HCT116 (cell line): ENCODE measurements around the gene ROBO1. TPM values are rescaled to one million over a fixed set of nuclear protein-coding genes. Genes with fewer than 3 reads are reported as not detected.

ENCODE experiments used
- ATAC-seq: fragments of 200-7000 bp; cut with Tn5 transposase; 2 replicates; pipeline ENCODE4 v1.9.1; 2020; ENCODE audit warnings: mild to moderate bottlenecking, moderate library complexity
- BruUV-seq: library from RNA; stranded (reverse); fragments of 400-500 nt; replicated peaks from 2 replicates; lab custom pipeline; 2021; lab: Mats Ljungman, UMichigan
- CTCF ChIA-PET: fragments of 300-600 bp; sonication (Branson Sonifier 250); formaldehyde crosslinking; loops from one replicate; lab custom pipeline; 2021; ENCODE audit warnings: antibody characterized with exemption; lab: Charles Lee
- POLR2A ChIA-PET: fragments of 300-600, 350-600 bp; sonication (Branson Sonifier 250); formaldehyde crosslinking; loops from one replicate; lab custom pipeline; 2021; ENCODE audit warnings: antibody characterized with exemption; lab: Charles Lee
- RAD21 ChIA-PET, 2 experiments: fragments of 300-600 bp; sonication (Branson Sonifier 250); formaldehyde crosslinking; loops; one replicate each; lab custom pipeline; 2023; ENCODE audit warnings: low total read pairs in 2 of 2; ENCODE audit not compliant: uncharacterized antibody in 2 of 2, unreplicated experiment in 2 of 2, low non-redundant PET in 1 of 2; lab: Charles Lee
- DNase-seq: peaks from one replicate; pipeline ENCODE4 v3.0.0-alpha.2; 2010; ENCODE audit warnings: low read depth, low spot score
- H2AFZ ChIP-seq: fragments of 200-600 bp; shearing (Covaris generic), sonication (generic); 2 replicates; pipeline ENCODE4 v1.6.1; 2017; ENCODE audit warnings: low read depth, mixed run types, mixed read lengths, antibody characterized with exemption, low read length; ENCODE audit not compliant: poor library complexity, severe bottlenecking
- H3K27ac ChIP-seq: 2 replicates; pipeline ENCODE4 v1.5.1; 2012; ENCODE audit warnings: low read depth, low read length
- H3K27me3 ChIP-seq: fragments of 200-600 bp; sonication (generic); 2 replicates; pipeline ENCODE4 v1.6.1; 2016; ENCODE audit warnings: mixed run types, low read length, mixed read lengths; ENCODE audit not compliant: insufficient read depth
- H3K36me3 ChIP-seq, 2 experiments: fragments of 200-500 bp in 1 of 2; fragments of 200-600 bp in 1 of 2; sonication (Bioruptor generic) in 1 of 2; sonication (generic) in 1 of 2; 2 replicates each; pipeline versions ENCODE4 v1.5.1 to v1.6.1; 2014 to 2016; ENCODE audit warnings: low read length in 2 of 2, inconsistent platforms in 1 of 2, mixed read lengths in 1 of 2, mixed run types in 1 of 2; ENCODE audit not compliant: insufficient read depth in 2 of 2, control insufficient read depth in 1 of 2
- H3K4me1 ChIP-seq, 2 experiments: fragments of 200-600 bp in 1 of 2; sonication (generic) in 1 of 2; 2 replicates each; pipeline versions ENCODE4 v1.5.1 to v1.6.1; 2012 to 2017; ENCODE audit warnings: low read length in 2 of 2, inconsistent platforms in 1 of 2, mild to moderate bottlenecking in 1 of 2, mixed read lengths in 1 of 2, mixed run types in 1 of 2, moderate library complexity in 1 of 2; ENCODE audit not compliant: insufficient read depth in 2 of 2, control insufficient read depth in 1 of 2
- H3K4me2 ChIP-seq: fragments of 200-600 bp; sonication (generic); 2 replicates; pipeline ENCODE4 v1.6.1; 2017; ENCODE audit warnings: mixed run types, low read length, mixed read lengths
- H3K4me3 ChIP-seq, 2 experiments: fragments of 200-600 bp in 1 of 2; sonication (generic) in 1 of 2; replicated peaks in 1 of 2; 2 replicates each; pipeline ENCODE4 v1.5.1; 2011 to 2016; ENCODE audit warnings: low read length in 2 of 2, control low read depth in 1 of 2, low read depth in 1 of 2, mild to moderate bottlenecking in 1 of 2, mixed read lengths in 1 of 2, mixed run types in 1 of 2
- H3K79me2 ChIP-seq: fragments of 200-600 bp; sonication (generic); 2 replicates; pipeline ENCODE4 v1.6.1; 2017; ENCODE audit warnings: mild to moderate bottlenecking, mixed run types, low read length, moderate library complexity, mixed read lengths; ENCODE audit not compliant: insufficient read depth
- H3K9ac ChIP-seq: fragments of 200-600 bp; sonication (generic); 2 replicates; pipeline ENCODE4 v1.6.1; 2016; ENCODE audit warnings: low read length, mixed read lengths
- H3K9me2 ChIP-seq: fragments of 200-600 bp; sonication (generic), shearing (Covaris generic); 2 replicates; pipeline ENCODE4 v1.6.1; 2017; ENCODE audit warnings: mixed run types, mild to moderate bottlenecking, moderate library complexity; ENCODE audit not compliant: insufficient read depth
- H3K9me3 ChIP-seq, 2 experiments: fragments of 200-500 bp in 1 of 2; fragments of 200-600 bp in 1 of 2; sonication (Bioruptor generic) in 1 of 2; sonication (generic) in 1 of 2; 2 replicates each; pipeline ENCODE4 v1.6.1; 2014 to 2017; ENCODE audit warnings: low read length in 2 of 2, mixed read lengths in 2 of 2, inconsistent platforms in 1 of 2, low read depth in 1 of 2, mild to moderate bottlenecking in 1 of 2, mixed run types in 1 of 2, moderate library complexity in 1 of 2; ENCODE audit not compliant: control insufficient read depth in 1 of 2, insufficient read depth in 1 of 2
- H4K20me1 ChIP-seq: fragments of 200-600 bp; sonication (generic), shearing (Covaris generic); 2 replicates; pipeline ENCODE4 v1.6.1; 2017; ENCODE audit warnings: mixed run types, mild to moderate bottlenecking, moderate library complexity; ENCODE audit not compliant: insufficient read depth
- CBX3 ChIP-seq: IDR thresholded peaks from 2 replicates; pipeline ENCODE4 v1.6.1; 2012; ENCODE audit warnings: low read depth
- CEBPB ChIP-seq: IDR thresholded peaks from 2 replicates; pipeline ENCODE4 v1.6.1; 2012; ENCODE audit warnings: low read depth
- EGR1 ChIP-seq: IDR thresholded peaks from 2 replicates; pipeline ENCODE4 v1.6.1; 2012; ENCODE audit warnings: low read depth
- ELF1 ChIP-seq: IDR thresholded peaks from 2 replicates; pipeline ENCODE4 v1.6.1; 2012; ENCODE audit warnings: low read depth, borderline replicate concordance
- EZH2 ChIP-seq: fragments of 200-600 bp; sonication (generic); IDR thresholded peaks from 2 replicates; pipeline ENCODE4 v1.6.1; 2017; ENCODE audit warnings: antibody characterized with exemption, mixed run types
- EZH2phosphoT487 ChIP-seq: fragments of 200-600 bp; IDR thresholded peaks from 2 replicates; pipeline ENCODE4 v1.6.1; 2018; ENCODE audit warnings: antibody characterized with exemption, borderline replicate concordance
- FOSL1 ChIP-seq: IDR thresholded peaks from 2 replicates; pipeline ENCODE4 v1.6.1; 2012; ENCODE audit warnings: low read depth
- JUND ChIP-seq: IDR thresholded peaks from 2 replicates; pipeline ENCODE4 v1.6.1; 2012
- MAX ChIP-seq: IDR thresholded peaks from 2 replicates; pipeline ENCODE4 v1.6.1; 2012
- POLR2AphosphoS5 ChIP-seq: IDR thresholded peaks from 2 replicates; pipeline ENCODE4 v1.6.1; 2011; ENCODE audit warnings: mild to moderate bottlenecking, low read depth, low read length, moderate library complexity
- RAD21 ChIP-seq: IDR thresholded peaks from 2 replicates; pipeline ENCODE4 v1.6.1; 2012; ENCODE audit warnings: low read depth, mild to moderate bottlenecking
- TCF7L2 ChIP-seq: IDR thresholded peaks from 2 replicates; pipeline ENCODE4 v1.7.0; 2011; ENCODE audit warnings: borderline replicate concordance, inconsistent platforms; ENCODE audit not compliant: insufficient read depth, insufficient read length; ENCODE audit errors: extremely low read depth
- ZFX ChIP-seq: fragments of 450-650 bp; IDR thresholded peaks from 2 replicates; pipeline ENCODE4 v1.6.1; 2017
- ZNF274 ChIP-seq: fragments of 200-500 bp; sonication (Bioruptor generic); IDR thresholded peaks from 2 replicates; pipeline ENCODE4 v1.6.1; 2014; ENCODE audit warnings: mild to moderate bottlenecking, low read depth, low read length, inconsistent platforms
- intact Hi-C: fragments of 100-400 bp; cut with micrococcal nuclease; formaldehyde crosslinking; loops from 2 replicates; pipeline ENCODE4 v1.10.0; 2022
- total RNA-seq: library from RNA; stranded (reverse); gene quantifications from one replicate; pipeline ENCODE4 v1.2.1, GENCODE V29; 2021; ENCODE audit not compliant: unreplicated experiment
- TF ChIP-seq, protein P1 (sequence below): IDR thresholded peaks from 2 replicates; pipeline ENCODE4 v1.6.1; 2012; ENCODE audit warnings: low read depth
- TF ChIP-seq, protein P2 (sequence below): IDR thresholded peaks from 2 replicates; pipeline ENCODE4 v1.6.1; 2012
- TF ChIP-seq, protein P3 (sequence below): IDR thresholded peaks from 2 replicates; pipeline ENCODE4 v1.6.1; 2011; ENCODE audit warnings: mild to moderate bottlenecking, low read length, moderate library complexity; ENCODE audit not compliant: insufficient replicate concordance; ENCODE audit errors: extremely low read depth

ROBO1 gene
- total RNA-seq, 1 experiment from 2014 or later, result 0.27 TPM

GRCh38 chr3:78822726-78823125, 945.1 kb downstream of the ROBO1 start:
- H3K4me3 ChIP-seq, result no peak overlapping the region
- ChIA-PET POLR2A (no interaction called here), RAD21 (no interaction called here), CTCF (no interaction called here)
- H3K27me3 ChIP-seq, result no peaks in the 10 kb centered on the region
- no peaks in the 10 kb centered on the region for H3K79me2 ChIP-seq
- no peak overlapping the region for H3K4me2 ChIP-seq
- H3K9me2 ChIP-seq, result no peaks in the 10 kb centered on the region
- intact Hi-C loops, result no loop called here
- no peak overlapping the region for H3K9ac ChIP-seq
- DNase-seq (no peak), ATAC-seq (no peak)
- no peak for TF ChIP-seq EZH2phosphoT487
- TF ChIP-seq MAX, result no peak
- TF ChIP-seq JUND, result no peak
- TF ChIP-seq RAD21, result no peak
- TF ChIP-seq FOSL1, result no peak
- TF ChIP-seq, protein P1, sequence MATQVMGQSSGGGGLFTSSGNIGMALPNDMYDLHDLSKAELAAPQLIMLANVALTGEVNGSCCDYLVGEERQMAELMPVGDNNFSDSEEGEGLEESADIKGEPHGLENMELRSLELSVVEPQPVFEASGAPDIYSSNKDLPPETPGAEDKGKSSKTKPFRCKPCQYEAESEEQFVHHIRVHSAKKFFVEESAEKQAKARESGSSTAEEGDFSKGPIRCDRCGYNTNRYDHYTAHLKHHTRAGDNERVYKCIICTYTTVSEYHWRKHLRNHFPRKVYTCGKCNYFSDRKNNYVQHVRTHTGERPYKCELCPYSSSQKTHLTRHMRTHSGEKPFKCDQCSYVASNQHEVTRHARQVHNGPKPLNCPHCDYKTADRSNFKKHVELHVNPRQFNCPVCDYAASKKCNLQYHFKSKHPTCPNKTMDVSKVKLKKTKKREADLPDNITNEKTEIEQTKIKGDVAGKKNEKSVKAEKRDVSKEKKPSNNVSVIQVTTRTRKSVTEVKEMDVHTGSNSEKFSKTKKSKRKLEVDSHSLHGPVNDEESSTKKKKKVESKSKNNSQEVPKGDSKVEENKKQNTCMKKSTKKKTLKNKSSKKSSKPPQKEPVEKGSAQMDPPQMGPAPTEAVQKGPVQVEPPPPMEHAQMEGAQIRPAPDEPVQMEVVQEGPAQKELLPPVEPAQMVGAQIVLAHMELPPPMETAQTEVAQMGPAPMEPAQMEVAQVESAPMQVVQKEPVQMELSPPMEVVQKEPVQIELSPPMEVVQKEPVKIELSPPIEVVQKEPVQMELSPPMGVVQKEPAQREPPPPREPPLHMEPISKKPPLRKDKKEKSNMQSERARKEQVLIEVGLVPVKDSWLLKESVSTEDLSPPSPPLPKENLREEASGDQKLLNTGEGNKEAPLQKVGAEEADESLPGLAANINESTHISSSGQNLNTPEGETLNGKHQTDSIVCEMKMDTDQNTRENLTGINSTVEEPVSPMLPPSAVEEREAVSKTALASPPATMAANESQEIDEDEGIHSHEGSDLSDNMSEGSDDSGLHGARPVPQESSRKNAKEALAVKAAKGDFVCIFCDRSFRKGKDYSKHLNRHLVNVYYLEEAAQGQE, result no peak
- no peak for TF ChIP-seq EZH2
- TF ChIP-seq CEBPB, result no peak
- no peak for TF ChIP-seq ELF1
- TF ChIP-seq, protein P2, sequence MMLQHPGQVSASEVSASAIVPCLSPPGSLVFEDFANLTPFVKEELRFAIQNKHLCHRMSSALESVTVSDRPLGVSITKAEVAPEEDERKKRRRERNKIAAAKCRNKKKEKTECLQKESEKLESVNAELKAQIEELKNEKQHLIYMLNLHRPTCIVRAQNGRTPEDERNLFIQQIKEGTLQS, result no peak
- TF ChIP-seq, protein P3, sequence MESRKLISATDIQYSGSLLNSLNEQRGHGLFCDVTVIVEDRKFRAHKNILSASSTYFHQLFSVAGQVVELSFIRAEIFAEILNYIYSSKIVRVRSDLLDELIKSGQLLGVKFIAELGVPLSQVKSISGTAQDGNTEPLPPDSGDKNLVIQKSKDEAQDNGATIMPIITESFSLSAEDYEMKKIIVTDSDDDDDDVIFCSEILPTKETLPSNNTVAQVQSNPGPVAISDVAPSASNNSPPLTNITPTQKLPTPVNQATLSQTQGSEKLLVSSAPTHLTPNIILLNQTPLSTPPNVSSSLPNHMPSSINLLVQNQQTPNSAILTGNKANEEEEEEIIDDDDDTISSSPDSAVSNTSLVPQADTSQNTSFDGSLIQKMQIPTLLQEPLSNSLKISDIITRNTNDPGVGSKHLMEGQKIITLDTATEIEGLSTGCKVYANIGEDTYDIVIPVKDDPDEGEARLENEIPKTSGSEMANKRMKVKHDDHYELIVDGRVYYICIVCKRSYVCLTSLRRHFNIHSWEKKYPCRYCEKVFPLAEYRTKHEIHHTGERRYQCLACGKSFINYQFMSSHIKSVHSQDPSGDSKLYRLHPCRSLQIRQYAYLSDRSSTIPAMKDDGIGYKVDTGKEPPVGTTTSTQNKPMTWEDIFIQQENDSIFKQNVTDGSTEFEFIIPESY, result no peak
- TF ChIP-seq ZNF274, result no peak
- no peak for TF ChIP-seq ZFX
- no peak for TF ChIP-seq TCF7L2
- no peak for TF ChIP-seq CBX3
- TF ChIP-seq POLR2AphosphoS5, result no peak
- TF ChIP-seq EGR1, result no peak
- H4K20me1 ChIP-seq, result no peaks in the 10 kb centered on the region
- H3K27ac ChIP-seq, result no peak overlapping the region
- no peaks in the 10 kb centered on the region for H3K4me1 ChIP-seq
- no peak overlapping the region for H2AFZ ChIP-seq
- H3K9me3 ChIP-seq, result peaks cover 16 to 32% of the 10 kb centered on the region in 2 experiments; a peak in 3 of 4 replicates
- BruUV-seq, result no TSS peak
- H3K36me3 ChIP-seq, result no peaks in the 10 kb centered on the region
